ENCODE results near the gene PPP1R7. TPM values are rescaled to one million over a fixed set of nuclear protein-coding genes. Genes with fewer than 3 reads are reported as not detected.

PPP1R7 gene
- total and polyA plus RNA-seq, 4 donors: 18.0 to 45.8 (median 29.0) TPM

- 96% methylated on average over 32 of the region's 32 CpGs for WGBS
- H3K36me3 ChIP-seq (ENCODE audit: control insufficient read depth in 4 of 4, insufficient read depth in 3 of 4, low read depth in 1 of 4, low read length in 3 of 4): peaks cover 0 to 3% (median 0%) of the 10 kb centered on the region in 4 donors
- no peak for TF ChIP-seq SP1 (IDR thresholded peaks at IDR 0.05)
- TF ChIP-seq YY1 (IDR thresholded peaks at IDR 0.05): no peak
- TF ChIP-seq ATF3 (IDR thresholded peaks at IDR 0.05): no peak
- TF ChIP-seq RAD21 (IDR thresholded peaks at IDR 0.05): no peak
- no peak for TF ChIP-seq TAF1 (conservative IDR thresholded peaks at IDR 0.05)
- no peak for TF ChIP-seq FOXA2 (IDR thresholded peaks at IDR 0.05)
- no peak for TF ChIP-seq HNF4A (conservative IDR thresholded peaks at IDR 0.05)
- no peak for TF ChIP-seq FOXA1 (IDR thresholded peaks at IDR 0.05)
- TF ChIP-seq REST (IDR thresholded peaks at IDR 0.05): no peak
- TF ChIP-seq ZBTB33 (IDR thresholded peaks at IDR 0.05): no peak
- no peak for TF ChIP-seq GABPA (IDR thresholded peaks at IDR 0.05 in 1 of 2, conservative IDR thresholded peaks at IDR 0.05 in 1 of 2)
- H3K27ac ChIP-seq (ENCODE audit: low read depth in 1 of 2, low read length in 2 of 2): no peak overlapping the region
- H3K27me3 ChIP-seq (ENCODE audit: control insufficient read depth in 4 of 4, insufficient read depth in 4 of 4, low read length in 3 of 4): no peaks in the 10 kb centered on the region
- DNase-seq (ENCODE audit: low spot score): no peak
- H3K9ac ChIP-seq (ENCODE audit: low read depth in 1 of 2, low read length in 2 of 2): no peak overlapping the region
- H3K9me3 ChIP-seq (ENCODE audit: control insufficient read depth in 4 of 4, low read length in 3 of 4): no peaks in the 10 kb centered on the region
- H3K4me3 ChIP-seq (ENCODE audit: low read depth in 1 of 3, low read length in 3 of 3): no peak overlapping the region
- H3K4me1 ChIP-seq (ENCODE audit: control insufficient read depth in 4 of 4, insufficient read depth in 4 of 4, low read length in 3 of 4): no peaks in the 10 kb centered on the region
Observed at GRCh38 chr2:241116606-241117560, 33.4 kb upstream of the PPP1R7 start.

- Histone ChIP-seq H3K4me1 (ENCODE audit: control insufficient read depth in 4 of 4, insufficient read depth in 4 of 4, low read length in 3 of 4) (peaks cover 0 to 3% (median under 1%) of the 10 kb centered on the region in 4 donors), H3K27me3 (ENCODE audit: control insufficient read depth in 4 of 4, insufficient read depth in 4 of 4, low read length in 3 of 4) (no peaks in the 10 kb centered on the region), H3K9ac (ENCODE audit: low read depth in 1 of 2, low read length in 2 of 2) (no peak overlapping the region), H3K9me3 (ENCODE audit: control insufficient read depth in 4 of 4, low read length in 3 of 4) (no peaks in the 10 kb centered on the region), H3K36me3 (ENCODE audit: control insufficient read depth in 4 of 4, insufficient read depth in 3 of 4, low read depth in 1 of 4, low read length in 3 of 4) (peaks cover 0 to 3% (median 0%) of the 10 kb centered on the region in 4 donors), H3K27ac (ENCODE audit: low read depth in 1 of 2, low read length in 2 of 2) (no peak overlapping the region), H3K4me3 (ENCODE audit: low read depth in 1 of 3, low read length in 3 of 3) (no peak overlapping the region)
- no peak for DNase-seq (ENCODE audit: low spot score)
- WGBS: 98% methylated on average over 24 of the region's 24 CpGs
- no peak for TF ChIP-seq MAX (IDR thresholded peaks at IDR 0.05)
- TF ChIP-seq NR2F2 (IDR thresholded peaks at IDR 0.05): no peak
- no peak for TF ChIP-seq JUND (IDR thresholded peaks at IDR 0.05)
- no peak for TF ChIP-seq CTCF (IDR thresholded peaks at IDR 0.05; ENCODE audit: low read depth, low read length, missing input control)
- no peak for TF ChIP-seq YY1 (IDR thresholded peaks at IDR 0.05)
- no peak for TF ChIP-seq FOXA2 (IDR thresholded peaks at IDR 0.05)
- TF ChIP-seq HNF4A (conservative IDR thresholded peaks at IDR 0.05): no peak
- TF ChIP-seq HNF4G (IDR thresholded peaks at IDR 0.05): no peak
- TF ChIP-seq FOXA1 (IDR thresholded peaks at IDR 0.05): no peak
- no peak for TF ChIP-seq RAD21 (IDR thresholded peaks at IDR 0.05)
- no peak for TF ChIP-seq SP1 (IDR thresholded peaks at IDR 0.05)
- no peak for TF ChIP-seq ATF3 (IDR thresholded peaks at IDR 0.05)
- TF ChIP-seq REST (IDR thresholded peaks at IDR 0.05): no peak
- no peak for TF ChIP-seq RXRA (IDR thresholded peaks at IDR 0.05)
Observed at GRCh38 chr2:241118737-241119505, 31.3 kb upstream of the PPP1R7 start.

Measured in liver (tissue), 9 donors.